ENCODE results near the gene SYCE1L.

The SYCE1L gene

DNA sequence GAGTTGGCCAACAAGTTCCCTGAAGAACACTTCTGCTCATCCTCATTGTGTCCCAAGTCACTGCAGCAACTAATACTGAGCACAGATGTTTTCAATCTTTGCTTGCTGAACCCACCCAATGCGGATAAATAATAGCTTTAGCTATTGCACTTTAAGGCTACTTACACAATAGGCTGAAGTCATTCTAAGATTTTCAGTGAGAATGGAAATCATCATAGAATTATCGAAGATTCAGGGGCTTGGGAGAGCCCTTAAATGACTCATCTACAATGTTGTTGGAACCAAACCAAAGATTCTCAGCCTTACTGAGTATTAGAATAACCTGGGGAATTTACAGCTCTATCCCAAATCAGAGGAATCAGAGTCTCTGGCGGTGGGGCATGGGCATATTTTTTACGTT lies 51.2 kb downstream of the SYCE1L start:
- WGBS (ENCODE audit: insufficient coverage) = 93% methylated on average over 2 of the region's 4 CpGs
- H3K36me3 ChIP-seq (ENCODE audit: control insufficient read depth in 4 of 4, insufficient read depth in 4 of 4, low read length in 3 of 4) = no peaks in the 10 kb centered on the region
- ChIA-PET CTCF (interaction anchor here (1.5 kb wide), 1 partner anchor 14 kb away, joined by 4 read pairs; no protein-coding TSS in a partner anchor), POLR2A (no interaction called here)
- no peaks in the 10 kb centered on the region for H3K9me3 ChIP-seq (ENCODE audit: control extremely low read depth in 1 of 5, control insufficient read depth in 4 of 5, insufficient read depth in 2 of 5, low read depth in 1 of 5, low read length in 4 of 5)
- no peaks in the 10 kb centered on the region for H3K4me1 ChIP-seq (ENCODE audit: control extremely low read depth in 1 of 4, control insufficient read depth in 4 of 4, insufficient read depth in 4 of 4, low read length in 3 of 4)
- H3K4me3 ChIP-seq (ENCODE audit: control insufficient read depth in 1 of 7, extremely low read depth in 1 of 7, insufficient read depth in 4 of 7, low read depth in 2 of 7, low read length in 6 of 7) = no peak overlapping the region
- no peak overlapping the region for H3K27ac ChIP-seq (ENCODE audit: insufficient read depth in 1 of 2, low read depth in 1 of 2, low read length in 2 of 2, poor library complexity in 1 of 2, severe bottlenecking in 2 of 2)
- DNase-seq = no peak
- H3K27me3 ChIP-seq (replicated peaks in 2 of 5; ENCODE audit: control insufficient read depth in 4 of 5, insufficient read depth in 5 of 5, low read length in 4 of 5) = peaks cover 0 to 2% (median 0%) of the 10 kb centered on the region in 5 experiments
